Tibial artery (tissue), 4 donors: ENCODE results near the gene PLP1.
"Not testable (repeated sequence)": the region's sequence is repeated elsewhere in the genome, so short reads cannot be mapped to it uniquely, and the experiment has no call there.

Experiments
- DNase-seq, 2 donors: peaks; one replicate each; pipeline ENCODE4 v3.0.0-alpha.2; 2019
- H3K27ac ChIP-seq, 2 donors: fragments of 200-600 bp; sonication (generic) in 1 of 2; 1 replicate in 1 of 2; 2 replicates in 1 of 2; pipeline ENCODE4 v1.5.1; 2018 to 2019; ENCODE audit warnings: mild to moderate bottlenecking in 1 of 2
- H3K27me3 ChIP-seq, 2 donors: fragments of 200-600 bp; sonication (generic) in 1 of 2; one replicate each; pipeline versions ENCODE4 v1.5.1 to v1.6.0; 2016 to 2019
- H3K36me3 ChIP-seq, 3 donors: fragments of 200-600 bp; sonication (generic) in 2 of 3; one replicate each; pipeline ENCODE4 v1.5.1; 2016 to 2019; ENCODE audit warnings: mild to moderate bottlenecking in 2 of 3
- H3K4me1 ChIP-seq, 4 donors: fragments of 200-600 bp; sonication (generic) in 2 of 4; 1 replicate in 3 of 4; 2 replicates in 1 of 4; pipeline ENCODE4 v1.5.1; 2016 to 2019
- H3K4me3 ChIP-seq, 2 donors: fragments of 200-600 bp; sonication (generic) in 1 of 2; 1 replicate in 1 of 2; 2 replicates in 1 of 2; pipeline ENCODE4 v1.5.1; 2018 to 2019; ENCODE audit warnings: mild to moderate bottlenecking in 2 of 2
- H3K9me3 ChIP-seq, 3 donors: fragments of 200-600 bp; sonication (generic) in 1 of 3; one replicate each; pipeline ENCODE4 v1.5.1; 2016 to 2019
- intact Hi-C: fragments of 100-400 bp; cut with DNase I; formaldehyde crosslinking; loops from one replicate; pipeline ENCODE4 v1.15.0; 2023; ENCODE audit warnings: low total_unique reads
- TF ChIP-seq, protein P1 (sequence below), 2 experiments: fragments of 200-600 bp in 1 of 2; fragments of 450-650 bp in 1 of 2; IDR thresholded peaks; one replicate each; pipeline ENCODE4 v1.5.1; 2017 to 2019; ENCODE audit warnings: antibody characterized with exemption in 2 of 2, mild to moderate bottlenecking in 1 of 2, moderate library complexity in 1 of 2

Gene PLP1

DNA sequence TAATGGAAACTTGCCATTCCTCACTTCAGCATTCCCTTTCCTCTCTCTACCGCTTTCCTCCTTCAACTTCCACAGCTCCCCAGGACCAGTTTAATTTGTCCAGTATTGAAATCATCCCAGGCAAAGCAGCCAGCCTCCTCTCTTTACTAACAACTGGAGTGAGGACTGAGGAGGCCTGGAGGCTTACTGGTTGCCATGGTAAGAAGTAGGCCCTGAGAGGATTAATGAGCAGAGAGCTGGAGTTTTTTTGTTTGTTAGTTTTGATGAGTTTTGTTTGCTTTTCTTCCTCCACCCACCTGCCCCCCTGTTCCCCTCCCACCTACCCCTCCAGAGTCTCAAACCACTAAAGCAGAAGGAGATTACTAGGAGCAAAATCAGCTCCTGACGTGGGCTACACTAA is 29.5 kb upstream of the PLP1 start:
- Histone ChIP-seq H3K9me3 (no peaks in the 10 kb centered on the region), H3K4me3 (no peak overlapping the region), H3K27ac (no peak overlapping the region), H3K36me3 (no peaks in the 10 kb centered on the region), H3K27me3 (no peaks in the 10 kb centered on the region), H3K4me1 (no peaks in the 10 kb centered on the region)
- TF ChIP-seq, protein P1, sequence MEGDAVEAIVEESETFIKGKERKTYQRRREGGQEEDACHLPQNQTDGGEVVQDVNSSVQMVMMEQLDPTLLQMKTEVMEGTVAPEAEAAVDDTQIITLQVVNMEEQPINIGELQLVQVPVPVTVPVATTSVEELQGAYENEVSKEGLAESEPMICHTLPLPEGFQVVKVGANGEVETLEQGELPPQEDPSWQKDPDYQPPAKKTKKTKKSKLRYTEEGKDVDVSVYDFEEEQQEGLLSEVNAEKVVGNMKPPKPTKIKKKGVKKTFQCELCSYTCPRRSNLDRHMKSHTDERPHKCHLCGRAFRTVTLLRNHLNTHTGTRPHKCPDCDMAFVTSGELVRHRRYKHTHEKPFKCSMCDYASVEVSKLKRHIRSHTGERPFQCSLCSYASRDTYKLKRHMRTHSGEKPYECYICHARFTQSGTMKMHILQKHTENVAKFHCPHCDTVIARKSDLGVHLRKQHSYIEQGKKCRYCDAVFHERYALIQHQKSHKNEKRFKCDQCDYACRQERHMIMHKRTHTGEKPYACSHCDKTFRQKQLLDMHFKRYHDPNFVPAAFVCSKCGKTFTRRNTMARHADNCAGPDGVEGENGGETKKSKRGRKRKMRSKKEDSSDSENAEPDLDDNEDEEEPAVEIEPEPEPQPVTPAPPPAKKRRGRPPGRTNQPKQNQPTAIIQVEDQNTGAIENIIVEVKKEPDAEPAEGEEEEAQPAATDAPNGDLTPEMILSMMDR (IDR thresholded peaks at IDR 0.05) = no peak
- DNase-seq = no peak
- intact Hi-C loops = no loop called here

DNA sequence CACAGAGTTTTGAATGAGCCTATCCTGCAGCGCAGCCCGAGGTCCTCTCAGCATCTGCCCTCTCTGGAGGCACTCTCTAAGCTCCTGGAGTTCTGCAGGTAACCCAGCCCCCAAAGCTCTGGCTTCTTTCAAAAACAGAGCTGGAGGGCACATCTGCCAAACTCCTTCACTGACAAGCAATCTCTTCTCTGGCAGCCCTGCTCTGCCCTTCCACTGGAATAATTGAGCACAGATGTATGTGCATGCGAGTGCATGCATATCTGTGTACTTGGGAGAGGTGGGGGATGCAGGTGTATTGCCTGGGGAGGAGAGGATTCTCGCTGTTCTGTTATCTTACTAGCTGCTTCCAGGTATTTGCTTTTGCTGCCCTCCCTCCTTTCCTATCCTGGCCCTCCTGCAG is 22.2 kb upstream of the PLP1 start:
- TF ChIP-seq, protein P1 (IDR thresholded peaks at IDR 0.05) = no peak
- no peak for DNase-seq
- Histone ChIP-seq H3K27me3 (no peaks in the 10 kb centered on the region), H3K27ac (no peak overlapping the region), H3K4me3 (no peak overlapping the region), H3K36me3 (peaks cover 0 to 3% (median 0%) of the 10 kb centered on the region in 3 donors), H3K4me1 (no peaks in the 10 kb centered on the region), H3K9me3 (peaks cover 0 to 12% (median 11%) of the 10 kb centered on the region in 3 donors)
- intact Hi-C loops = no loop called here

DNA sequence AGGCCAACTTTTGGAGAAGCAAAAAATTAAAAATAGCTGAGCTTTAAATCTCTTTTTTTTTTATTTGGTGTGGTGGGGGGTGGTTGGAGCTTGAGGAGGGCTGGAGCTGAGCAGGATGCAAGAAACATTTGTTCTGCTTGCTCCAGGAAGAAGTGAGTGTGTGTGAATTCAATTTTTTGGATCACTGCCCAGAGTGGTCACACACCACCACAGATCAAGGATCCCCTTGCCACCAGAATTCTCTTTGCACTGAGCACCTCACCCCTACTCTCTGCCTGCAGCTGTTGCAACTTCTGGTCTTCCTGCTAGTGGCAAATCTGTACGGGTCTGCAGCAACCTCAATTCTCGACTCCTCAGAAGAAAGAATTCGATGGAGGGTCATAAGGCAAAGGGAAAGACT is 19.9 kb upstream of the PLP1 start:
- Histone ChIP-seq H3K4me3 (no peak overlapping the region), H3K27me3 (no peaks in the 10 kb centered on the region), H3K9me3 (peaks cover 0 to 12% (median 11%) of the 10 kb centered on the region in 3 donors), H3K36me3 (peaks cover 0 to 3% (median 0%) of the 10 kb centered on the region in 3 donors), H3K27ac (no peak overlapping the region), H3K4me1 (no peaks in the 10 kb centered on the region)
- DNase-seq = no peak
- intact Hi-C loops = loop anchor here (2.0 kb wide), 1 partner anchor 38 kb away; no protein-coding TSS in a partner anchor
- TF ChIP-seq, protein P1 (IDR thresholded peaks at IDR 0.05) = no peak

DNA sequence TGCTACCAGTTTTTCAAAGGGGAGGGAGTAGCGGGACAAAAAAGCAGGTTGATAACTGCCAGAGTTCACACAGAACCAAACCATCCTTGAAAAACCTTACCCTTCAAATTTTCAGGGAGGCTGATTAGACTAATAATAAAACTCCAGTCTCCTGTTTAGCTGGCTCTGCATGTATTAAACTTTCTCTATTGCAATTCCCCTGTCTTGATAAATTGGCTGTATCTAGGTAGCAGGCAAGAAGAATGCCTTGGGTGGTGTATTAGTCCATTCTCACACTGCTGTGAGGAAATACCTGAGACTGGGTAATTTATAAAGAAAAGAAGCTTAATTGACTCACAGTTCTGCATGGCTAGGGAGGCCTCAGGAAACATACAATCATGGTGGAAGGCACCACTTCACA is 18.1 kb upstream of the PLP1 start:
- intact Hi-C loops = no loop called here
- DNase-seq = no peak
- no peaks in the 10 kb centered on the region for H3K27me3 ChIP-seq
- H3K9me3 ChIP-seq = peaks cover 0 to 12% (median 11%) of the 10 kb centered on the region in 3 donors
- H3K4me3 ChIP-seq = no peak overlapping the region
- H3K4me1 ChIP-seq = no peaks in the 10 kb centered on the region
- TF ChIP-seq, protein P1 (IDR thresholded peaks at IDR 0.05) = no peak
- peaks cover 0 to 3% (median 0%) of the 10 kb centered on the region in 3 donors for H3K36me3 ChIP-seq
- no peak overlapping the region for H3K27ac ChIP-seq

DNA sequence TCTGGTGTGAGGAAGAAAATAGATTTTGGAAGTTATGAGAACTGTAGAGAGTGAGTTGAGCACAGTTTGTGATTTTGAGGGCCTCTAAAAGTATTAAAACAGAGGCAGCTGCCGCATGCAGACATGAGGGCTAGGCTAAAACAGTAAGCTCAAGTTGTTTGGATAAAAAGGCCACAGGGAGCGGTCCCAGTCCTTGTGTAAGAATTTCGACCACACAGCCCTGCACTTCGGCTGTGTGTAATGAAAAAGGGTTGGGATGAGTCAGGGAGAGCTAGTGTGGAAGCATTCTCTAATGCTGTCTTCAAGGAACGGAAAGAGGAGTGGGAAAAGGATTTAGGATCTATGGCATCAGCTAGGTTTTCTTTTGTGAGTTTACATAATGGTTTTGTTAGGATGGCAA is 13.1 kb upstream of the PLP1 start:
- H3K36me3 ChIP-seq, H3K27me3 ChIP-seq, H3K27ac ChIP-seq, intact Hi-C loops, H3K4me3 ChIP-seq, DNase-seq, H3K9me3 ChIP-seq, H3K4me1 ChIP-seq: not testable (repeated sequence)

DNA sequence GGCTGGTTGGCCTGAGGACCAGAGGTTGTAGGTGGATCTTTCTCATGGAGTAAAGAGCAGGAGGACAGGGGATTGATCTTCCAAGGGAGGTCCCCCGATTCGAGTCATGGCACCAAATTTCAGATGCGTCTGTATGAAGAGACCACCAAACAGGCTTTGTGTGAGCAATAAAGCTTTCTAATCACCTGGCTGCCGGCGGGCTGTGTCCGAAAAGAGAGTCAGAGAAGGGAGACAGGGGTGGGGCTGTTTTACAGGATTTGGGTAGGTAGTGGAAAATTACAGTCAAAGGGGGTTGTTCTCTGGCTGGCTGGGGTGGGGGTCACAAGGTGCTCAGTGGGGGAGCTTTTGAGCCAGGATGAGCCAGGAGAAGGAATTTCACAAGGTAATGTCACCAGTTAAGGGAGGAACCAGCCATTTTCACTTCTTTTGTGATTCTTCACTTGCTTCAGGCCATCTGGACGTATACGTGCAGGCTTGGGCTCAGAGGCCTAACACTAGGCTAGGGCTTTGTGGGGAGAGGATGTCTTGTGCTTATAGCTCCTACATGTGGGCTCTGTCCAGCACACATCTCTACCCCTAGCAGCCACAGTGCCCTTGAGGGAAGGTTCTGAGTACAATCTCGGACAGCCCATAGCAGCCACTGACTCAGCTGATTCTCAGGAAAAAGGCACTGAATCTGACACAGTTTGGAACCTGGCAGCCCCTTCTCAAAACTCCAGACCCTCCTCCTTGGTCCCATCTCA is 9.7 kb upstream of the PLP1 start:
- DNase-seq, H3K27me3 ChIP-seq, H3K36me3 ChIP-seq, intact Hi-C loops, H3K4me3 ChIP-seq, H3K4me1 ChIP-seq, H3K27ac ChIP-seq, H3K9me3 ChIP-seq: not testable (repeated sequence)
